Pulmonary artery endothelial cell (primary cell): ENCODE data around the gene FAM83G. TPM values are rescaled to one million over a fixed set of nuclear protein-coding genes. Genes with fewer than 3 reads are reported as not detected.

ENCODE experiments used
- DNase-seq: peaks from one replicate; pipeline ENCODE4 v3.0.0-alpha.2; 2011; ENCODE audit warnings: low read depth, low spot score
- total RNA-seq: library from RNA; depleted of rRNA; stranded (reverse); fragments of >200 nt; gene quantifications from 2 replicates; pipeline ENCODE4 v1.2.3, GENCODE V29; 2014

Gene FAM83G
- total RNA-seq, 1 donor from 2014 or later: 13.3 TPM

DNA sequence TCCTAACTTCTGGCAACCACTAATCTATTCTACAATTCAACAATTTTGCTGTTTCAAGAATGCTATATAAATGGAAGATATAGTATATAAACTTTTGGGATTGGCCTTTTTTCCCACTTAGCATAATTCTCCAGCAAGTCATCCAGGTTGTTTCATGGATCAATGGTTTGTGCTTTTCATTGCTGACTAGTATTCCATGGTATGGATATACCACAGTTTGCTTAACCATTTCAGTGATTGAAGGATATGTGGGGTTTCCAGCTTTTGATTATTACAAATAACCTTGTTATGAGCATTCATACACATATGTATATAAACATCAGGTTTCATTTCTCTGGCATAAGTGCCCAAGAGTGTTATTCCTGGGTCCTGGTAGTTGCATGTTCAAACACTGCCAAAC, 2.1 kb upstream of the FAM83G start:
- DNase-seq: no peak

DNA sequence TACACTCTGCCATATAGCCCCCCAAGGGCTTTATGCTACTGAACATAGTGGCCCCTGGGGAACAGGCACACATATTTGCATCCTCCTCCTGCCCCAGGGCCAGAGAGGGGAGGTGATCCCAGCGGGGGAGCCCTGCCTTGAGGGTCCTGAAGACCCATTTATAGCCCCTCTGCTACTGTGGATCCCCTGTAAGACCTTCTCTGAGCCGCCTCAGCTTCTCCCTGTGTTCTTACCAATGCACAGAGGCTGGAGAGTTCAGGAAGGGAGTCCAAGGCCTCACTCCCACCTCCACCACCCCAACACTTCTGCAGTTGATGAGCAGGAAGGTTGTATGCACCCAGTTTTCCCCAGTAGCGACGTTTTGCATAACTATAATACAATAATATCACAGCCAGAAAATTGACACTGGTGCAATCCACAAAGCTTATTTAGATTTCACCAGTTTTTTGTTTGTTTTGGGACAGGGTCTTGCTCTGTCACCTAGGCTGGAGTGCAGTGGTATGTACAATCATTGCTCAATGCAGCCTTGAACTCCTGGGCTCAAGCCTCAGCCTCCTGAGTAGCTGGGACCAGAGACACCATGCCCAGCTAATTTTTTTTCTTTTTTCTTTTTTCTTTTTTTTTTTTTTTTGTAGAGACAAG, 1.3 kb upstream of the FAM83G start:
- no peak for DNase-seq

DNA sequence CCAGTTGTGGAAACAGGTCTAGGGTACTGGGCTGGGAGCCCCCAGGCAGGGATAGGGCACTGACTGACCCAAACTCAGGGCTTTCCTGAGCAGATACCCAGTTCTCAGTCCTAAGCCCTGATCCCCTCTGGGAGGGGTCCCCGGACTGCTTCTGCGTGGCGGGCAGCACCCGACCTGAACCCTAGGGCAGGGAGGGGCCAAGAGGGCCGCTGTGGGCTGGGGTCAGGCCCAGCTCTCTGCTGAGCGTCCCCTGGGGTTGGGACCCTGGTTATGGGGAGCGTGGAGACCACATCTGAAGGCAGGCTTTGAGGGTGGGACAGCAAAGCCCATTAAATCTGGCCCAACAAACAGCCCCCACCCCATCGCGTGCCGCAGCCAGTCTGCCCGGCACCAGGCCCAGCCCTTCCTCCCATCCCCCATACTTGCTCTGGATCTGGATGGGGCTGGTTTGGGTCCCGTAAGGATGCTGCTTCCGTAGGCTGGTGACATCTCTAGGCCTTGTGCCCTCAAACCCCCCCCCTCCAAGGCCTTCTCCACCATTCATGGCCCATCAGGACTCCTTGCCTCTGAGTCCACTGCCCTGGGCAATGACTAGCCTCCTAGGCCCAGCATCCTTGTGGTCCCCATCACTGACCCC, 691 bp upstream of the FAM83G start:
- DNase-seq: no peak

DNA sequence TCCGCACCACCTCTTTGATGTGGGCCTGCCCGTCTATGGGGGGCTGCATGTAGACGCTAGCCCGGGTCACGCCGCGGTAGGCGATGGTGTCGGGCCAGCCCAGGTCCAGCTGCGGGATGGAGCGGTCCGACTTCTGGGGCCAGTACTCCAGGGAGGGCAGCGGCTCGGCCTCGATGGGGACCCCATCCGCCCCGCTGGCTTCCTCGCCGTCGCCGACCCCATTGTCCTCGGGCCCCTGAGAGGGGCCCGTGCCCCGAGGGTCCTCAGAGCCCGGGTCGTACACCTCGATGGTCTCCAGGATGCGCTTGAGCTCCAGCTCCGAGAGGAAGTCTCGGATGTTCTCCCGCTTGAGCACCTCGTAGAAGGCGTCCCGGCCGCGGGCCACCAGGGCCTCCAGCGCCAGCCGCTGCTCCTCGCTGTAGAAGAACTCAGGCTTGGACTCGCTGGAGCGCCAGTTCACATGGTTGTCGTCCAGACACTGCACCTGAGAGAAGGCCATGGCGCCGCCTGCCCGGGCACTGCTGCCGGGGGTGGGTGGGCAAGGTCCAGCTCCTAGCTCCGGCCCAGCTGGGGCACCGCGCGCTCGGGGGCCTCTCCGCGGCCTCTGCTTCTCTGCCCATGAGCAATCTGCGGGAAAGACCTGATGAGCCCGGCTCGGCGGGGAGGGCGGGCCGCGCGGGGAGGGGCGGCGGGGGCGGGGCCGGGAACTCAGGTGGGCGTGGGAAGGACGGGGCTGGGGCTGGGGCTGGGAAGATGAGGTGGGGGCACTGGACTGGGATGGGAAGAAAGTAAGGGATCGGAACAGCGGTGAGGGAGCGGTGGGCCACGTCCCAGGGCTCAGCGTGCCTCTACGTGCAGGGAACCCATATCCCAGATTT, 782 bp downstream of the FAM83G start:
- no peak for DNase-seq

DNA sequence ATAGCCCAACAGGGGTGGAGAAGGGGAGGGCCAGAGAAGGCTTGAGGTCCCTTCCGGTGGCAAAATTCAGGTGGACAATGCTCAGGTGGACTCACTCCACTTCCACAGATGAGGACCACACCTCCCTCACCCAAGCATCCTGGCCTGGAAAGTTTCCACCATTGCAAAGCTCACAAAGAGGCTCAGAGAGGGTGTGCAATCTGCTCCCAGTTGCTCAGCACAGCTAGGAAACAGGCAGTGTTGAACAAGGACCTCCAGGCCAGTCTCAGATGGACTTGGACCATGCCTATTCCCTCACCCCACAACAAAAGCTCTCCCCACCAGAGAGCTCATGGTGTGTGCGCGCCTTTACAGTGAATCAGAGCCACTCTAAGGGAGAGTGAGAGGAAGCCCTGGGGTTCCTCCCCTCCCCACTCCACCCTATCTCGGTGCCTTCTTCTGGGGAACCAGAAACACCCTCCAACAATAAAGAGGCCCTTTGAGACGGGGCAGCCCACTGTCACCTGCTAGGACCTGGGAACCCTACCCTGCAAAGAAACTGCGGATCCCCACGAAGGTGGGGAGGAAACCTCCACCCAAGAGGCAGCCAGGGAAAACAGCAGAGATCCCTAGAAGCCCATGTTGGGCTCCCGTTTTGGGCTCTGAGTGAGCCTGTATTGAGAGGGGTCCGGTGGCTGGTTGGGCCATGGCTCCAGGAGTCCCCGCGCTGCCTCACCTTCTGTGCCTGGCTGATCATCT, 1.6 kb downstream of the FAM83G start:
- DNase-seq: no peak

DNA sequence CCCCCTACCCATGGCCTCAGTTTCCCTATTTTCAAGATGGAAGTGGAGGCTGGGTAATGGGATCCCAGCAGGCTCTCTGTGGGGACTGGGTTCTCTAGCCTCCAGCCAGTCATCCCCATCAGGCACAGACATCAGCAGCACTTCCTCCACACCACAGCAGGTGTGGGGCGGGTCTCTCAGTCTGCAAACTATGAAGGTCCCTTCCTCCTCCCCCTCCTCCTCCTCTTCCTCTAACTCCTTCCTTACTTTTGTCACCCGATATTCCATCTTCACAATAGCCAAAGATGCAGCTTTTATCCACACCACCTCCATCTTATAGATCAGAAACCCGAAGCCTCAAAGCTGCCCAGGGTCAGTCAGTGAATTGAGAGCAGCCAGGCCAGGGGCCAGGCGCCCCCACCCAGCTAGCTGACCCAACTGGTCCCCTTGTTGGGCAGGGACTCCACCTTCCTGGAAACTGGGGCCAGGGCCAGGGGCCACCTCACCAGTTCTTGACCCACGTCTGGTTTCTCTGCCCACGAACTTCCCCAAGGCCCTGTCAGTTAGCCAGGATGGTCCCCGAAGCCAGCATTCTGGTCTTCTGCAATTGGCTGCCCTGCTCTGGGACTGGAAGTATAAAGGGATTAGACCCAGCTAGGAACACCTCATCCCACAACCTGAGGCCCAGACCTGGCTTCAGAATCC, 2.5 kb downstream of the FAM83G start:
- DNase-seq: no peak

DNA sequence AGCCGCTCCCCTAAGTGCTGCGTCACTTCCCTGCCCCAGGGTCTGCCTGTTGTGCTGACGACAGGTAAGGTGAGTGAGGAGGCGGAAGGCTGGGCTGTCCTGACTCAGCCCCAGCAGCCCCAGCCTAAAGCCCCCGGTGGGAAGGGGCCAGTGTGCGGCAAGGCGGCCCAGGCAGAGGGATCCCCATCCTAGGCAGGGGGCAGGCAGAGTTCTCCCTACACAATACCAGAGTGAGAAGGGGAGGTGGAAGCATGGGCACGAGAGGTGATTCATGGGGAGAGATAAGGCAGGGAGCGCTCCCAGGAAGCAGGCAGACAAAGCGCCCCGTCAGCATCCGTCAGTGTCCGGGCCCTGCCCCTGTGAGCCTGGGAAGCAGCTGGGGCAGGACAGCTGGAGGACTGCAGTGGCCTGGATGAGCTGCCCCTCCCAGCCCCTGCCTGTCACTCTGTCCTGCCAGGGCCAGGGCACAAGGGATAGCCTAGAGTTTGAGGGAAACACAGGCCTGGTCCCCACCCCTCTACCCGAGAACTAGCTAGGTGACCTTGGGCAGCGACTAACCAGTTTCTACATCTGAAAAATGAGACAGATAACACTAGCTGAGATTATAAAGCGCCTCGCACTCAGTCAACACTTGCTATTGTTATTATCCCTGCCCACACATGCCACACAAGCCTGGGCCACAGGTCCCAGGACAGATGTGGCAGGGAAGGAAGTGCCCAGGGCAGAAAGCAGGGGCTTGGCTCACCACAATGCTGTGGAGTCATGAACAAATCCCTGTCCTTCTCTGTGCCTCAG, 3.8 kb downstream of the FAM83G start:
- no peak for DNase-seq

DNA sequence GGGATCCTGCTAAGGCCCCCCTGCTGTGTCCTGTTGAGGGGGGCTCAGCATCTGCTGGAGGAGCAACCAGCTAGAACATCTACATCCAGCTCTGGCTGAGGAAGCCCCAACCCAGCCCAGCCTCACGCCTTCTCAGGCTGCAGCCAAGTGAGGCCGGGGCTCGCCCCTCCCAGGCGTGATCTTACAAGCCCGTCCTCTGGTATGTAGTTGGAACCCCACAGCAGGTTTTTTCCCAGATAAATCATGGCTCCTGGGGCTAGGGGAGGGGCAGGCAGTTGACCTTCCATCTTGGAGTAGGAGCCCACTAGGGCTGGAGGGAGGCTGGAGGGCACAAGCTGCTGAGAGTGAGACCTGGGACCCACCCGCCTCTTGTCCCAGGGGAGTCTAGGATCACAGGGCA, 4.7 kb downstream of the FAM83G start:
- no peak for DNase-seq

DNA sequence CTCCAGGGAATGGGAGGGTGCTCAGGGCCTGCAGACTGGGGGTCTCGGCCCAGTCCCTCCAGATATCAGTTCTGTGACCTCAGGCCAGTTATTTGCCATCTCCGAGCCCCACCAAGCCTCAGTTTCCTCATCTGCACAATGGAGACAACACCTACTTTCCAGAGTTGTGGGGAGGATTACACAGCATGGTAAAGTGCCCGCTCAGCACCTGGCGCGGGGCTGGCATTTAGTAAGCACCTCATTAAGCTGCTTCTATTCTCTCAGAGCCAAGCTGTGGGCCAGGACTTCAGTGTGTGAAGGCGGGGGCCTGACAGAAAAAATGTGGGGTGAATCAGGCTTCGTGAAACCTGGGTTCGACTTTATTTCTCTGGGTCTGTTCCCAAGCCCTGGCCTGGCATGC, 5.2 kb downstream of the FAM83G start:
- DNase-seq: no peak

DNA sequence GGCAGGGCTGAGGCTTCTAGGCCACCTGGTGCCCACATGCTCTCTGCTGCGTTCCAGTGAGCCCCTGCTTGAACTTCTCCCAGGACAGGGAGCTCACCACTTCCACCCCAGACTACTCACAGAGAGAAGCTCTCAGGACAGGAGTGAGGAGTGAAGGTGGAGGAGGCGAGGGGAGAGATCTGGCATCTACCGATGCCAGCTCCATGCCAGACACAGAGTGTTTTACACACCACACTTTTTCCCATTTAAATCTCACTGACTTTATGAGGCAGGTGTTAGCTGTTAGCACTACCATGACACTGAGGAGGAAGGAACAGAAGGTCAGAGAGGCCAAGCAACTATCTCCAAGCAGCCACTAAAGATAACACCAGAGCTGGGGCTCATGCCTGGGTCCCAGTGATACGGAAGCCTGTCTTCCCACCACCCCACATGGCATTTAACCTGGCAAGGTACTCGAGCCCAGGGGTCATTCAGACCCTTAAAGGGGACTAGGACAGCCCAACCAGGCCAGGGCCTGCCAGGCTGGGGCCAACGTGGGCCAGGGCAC, 6.8 kb downstream of the FAM83G start:
- no peak for DNase-seq

DNA sequence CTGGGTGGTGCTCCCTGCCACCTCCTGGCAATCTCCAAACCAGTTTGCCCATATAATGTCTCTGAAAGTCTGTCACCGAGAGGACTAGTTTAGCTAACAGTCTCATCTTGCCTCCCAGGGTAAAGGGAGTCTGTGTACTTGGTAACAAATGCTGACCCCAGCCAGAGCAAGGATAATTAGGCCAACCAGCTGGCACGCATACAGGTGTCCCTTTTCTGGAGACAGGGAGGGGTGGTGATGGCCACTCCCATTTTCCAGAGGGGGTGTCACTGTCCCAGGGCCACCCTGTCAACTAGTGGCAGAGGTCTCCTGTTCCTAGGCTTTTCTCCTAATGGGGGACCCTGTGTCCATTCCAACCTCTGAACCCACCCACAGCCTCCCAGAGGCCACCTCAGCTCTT, 8.1 kb downstream of the FAM83G start:
- no peak for DNase-seq

DNA sequence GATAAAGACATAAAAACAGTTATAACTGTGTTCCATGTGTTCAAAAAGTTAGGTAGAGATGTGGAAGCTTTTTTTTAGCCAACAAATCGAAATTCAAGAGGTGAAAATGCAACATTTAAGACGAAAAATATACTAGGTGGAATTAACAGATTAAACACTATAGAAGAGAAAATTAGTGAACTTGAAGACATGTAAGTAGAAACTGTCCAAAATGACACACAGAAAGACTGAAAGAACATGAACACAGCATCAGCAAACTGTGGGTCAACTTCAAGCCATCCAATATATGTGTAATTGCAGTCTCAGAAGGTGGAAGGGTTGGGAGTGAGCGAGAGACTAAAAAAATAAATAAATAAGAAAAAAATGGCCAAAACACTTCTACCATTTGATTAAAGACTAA, 9.3 kb downstream of the FAM83G start:
- DNase-seq: no peak

DNA sequence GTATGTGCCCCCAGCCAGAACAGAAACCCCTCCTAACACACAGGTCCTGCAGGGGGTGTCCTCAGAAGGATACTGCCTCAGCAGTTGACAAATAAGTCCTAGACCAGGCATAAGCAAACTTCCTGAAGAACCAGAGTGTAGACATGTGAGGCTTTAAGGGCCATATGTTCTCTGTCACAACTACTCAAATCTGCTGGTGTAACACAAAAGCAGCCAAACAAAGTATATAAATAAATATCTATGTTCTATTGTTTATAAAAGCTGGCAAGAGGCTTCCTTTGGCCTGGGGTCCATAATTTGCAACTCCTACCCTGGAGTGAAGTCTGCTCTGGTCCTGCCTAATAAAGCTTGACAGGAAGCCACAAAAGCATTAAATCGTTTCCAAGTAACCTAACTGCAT, 9.9 kb downstream of the FAM83G start:
- DNase-seq: no peak

DNA sequence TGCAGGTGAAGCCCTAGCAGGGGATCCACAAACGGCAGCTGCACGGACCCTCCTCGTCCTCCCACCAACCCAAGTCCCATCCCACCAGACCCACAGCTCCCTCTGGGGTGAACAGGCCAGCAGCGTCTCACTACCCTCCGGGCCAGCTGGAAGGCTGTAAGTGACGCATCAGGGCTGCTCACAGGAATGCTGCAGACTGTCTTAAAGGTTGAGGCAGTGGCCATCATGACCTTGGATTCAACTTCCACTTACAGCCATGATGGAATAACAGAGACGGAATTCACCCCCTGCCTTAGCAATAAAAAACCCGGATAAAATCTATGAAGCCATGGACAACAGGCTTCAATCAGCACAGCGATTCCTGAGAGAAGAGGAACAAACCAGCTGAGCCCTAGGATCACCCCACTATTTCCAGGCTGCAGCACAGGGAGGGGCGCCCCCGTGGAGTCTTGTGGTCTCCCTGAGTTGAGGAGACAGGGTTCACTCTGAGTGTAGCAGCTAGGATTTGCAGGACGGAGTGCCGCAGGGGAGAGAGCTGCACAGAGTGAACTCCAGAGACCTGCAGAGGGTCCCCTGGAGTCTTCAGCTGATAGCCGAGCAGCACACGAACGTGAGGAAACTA, 10.5 kb downstream of the FAM83G start:
- no peak for DNase-seq

DNA sequence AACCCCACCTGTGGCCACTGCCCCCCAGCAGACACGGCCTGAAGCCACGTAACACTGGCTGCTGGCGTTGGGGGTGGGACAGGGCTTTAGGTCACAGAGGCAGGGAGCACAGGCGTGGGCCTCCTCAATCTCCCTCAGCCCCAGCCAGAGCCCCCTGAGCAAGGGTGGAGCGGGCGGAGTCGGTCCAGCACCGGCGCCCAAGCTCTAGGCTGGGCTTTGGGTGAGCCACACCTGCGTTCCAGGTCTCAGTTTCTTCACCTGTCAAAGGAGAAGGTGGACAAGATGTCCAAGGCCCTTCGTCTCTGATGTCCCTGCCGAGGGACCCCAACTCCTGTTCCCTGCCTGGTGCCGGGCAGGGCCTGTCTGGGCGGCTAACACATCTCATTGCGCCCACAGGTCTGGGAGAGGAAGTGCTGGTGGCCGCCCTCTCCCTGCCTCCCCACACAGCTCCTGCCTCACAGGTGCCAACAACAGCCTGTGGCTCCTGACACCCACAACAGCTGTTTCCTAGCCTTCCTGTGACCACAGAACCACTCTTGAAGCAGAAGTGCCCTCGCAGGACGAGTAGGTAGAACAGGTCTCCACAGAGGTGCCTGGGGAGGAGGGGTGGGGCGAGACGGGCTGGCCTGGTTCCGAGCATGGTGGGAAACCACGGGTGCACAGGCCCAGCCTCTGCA, 12.0 kb downstream of the FAM83G start:
- DNase-seq: no peak

DNA sequence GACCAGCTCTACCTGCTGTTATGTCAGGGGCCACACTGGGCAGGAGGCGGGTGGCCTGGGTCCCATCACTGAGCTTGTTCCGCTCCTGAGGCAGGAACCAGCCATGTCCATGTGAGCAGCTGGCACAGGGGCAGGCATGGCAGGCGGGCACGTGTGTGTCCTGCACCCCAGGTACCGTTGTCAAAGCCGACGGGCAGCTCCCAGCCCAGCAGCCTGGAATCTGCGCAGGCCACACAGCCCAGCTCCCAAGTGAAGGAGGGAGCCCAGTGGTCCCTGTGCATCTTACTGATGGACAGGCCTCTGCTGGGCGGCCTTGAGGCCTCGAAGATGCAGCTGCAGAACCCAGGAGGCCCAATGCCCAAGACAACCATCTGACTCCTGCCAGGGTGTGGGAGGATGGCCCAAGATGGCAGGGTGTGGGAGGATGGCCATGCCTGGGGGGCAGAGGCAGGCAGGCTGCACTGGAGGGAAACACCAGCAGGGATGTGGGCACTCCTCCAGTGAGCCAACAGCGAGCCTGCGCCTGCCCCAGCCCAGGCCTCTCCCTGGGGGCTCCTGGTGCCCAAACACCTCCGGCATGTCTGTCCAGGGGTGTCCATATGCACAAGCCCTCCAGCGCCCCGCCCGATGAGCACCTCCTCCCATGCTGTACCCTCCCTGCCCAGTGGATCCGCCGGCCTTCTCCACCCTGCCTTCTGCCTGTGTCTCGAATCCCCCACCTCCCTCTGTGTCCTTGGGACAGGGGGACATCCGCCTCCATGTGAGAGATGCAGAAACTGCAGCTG, 12.8 kb downstream of the FAM83G start:
- DNase-seq: no peak

DNA sequence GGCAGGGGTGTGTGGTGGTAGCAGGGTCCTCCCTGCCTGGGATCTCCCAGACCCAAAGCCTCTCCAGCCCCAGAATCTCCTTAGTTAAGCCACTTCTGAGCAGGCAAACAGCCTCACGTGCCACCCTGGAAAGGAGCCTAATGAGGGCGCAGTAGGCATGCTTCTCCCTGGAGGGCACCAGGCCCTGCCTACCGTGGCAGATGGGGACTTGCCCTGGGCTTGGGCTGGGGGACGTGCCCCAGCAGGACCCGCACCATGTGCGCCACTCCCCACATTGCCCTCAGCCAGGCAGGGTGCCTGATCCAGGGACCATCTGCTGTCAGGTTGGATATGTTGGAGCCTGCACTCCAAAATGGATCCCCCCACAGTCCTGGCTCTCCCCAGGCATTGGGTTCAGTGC, 14.2 kb downstream of the FAM83G start:
- DNase-seq: no peak

DNA sequence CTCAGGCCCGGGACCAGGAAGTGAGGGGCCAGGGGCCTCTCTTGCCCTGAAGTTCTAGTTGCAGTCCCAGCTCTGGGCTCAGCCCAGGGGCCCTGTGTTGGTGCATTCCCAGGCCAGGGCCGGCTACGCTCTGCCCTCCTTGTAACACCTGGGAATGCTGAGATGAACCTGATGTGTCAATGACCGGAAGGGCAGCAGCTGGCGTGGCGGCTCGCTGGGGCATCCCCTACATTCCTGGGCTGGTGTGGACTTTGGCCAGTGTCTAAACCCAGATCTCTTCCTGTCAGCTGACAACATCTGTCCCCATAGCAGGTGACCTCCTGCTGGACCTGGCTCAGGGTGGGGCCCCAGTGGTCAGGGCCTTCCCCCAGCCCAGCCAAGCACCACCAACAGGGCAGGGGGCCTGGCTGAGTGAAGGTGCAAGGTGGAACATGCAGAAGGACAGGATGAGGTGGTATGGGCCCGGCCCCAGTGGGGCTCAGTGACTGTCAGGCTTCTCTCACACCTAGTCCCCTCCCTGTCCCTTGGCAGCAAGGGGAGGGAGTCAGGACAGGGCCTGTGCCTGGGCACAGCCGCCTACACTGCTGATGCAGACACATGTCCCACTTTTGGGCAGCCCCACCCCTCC, 15.9 kb downstream of the FAM83G start:
- DNase-seq: no peak
